ENCODE results near the gene NDUFA5.

NDUFA5 gene

GRCh38 chr7:123557398-123558288 is at the start of gene NDUFA5:
NDUFA5 (minus strand) TSS chr7:123557818; CDS start chr7:123557795, 23 bp downstream.
- in situ Hi-C loops (cut with HindIII; ENCODE audit: low pct_unique_long_range_greater_than_20kb, low sequenced_read_pairs): no loop called here
- peak; percentile 37 to 98 for DNase-seq (ENCODE audit: low read depth in 1 of 2, low spot score in 1 of 2)
- TF ChIP-seq JUND (IDR thresholded peaks at IDR 0.05; ENCODE audit: low read depth): no peak

- no peak for DNase-seq (ENCODE audit: low read depth in 1 of 2, low spot score in 1 of 2)
- in situ Hi-C loops (cut with HindIII; ENCODE audit: low pct_unique_long_range_greater_than_20kb, low sequenced_read_pairs): no loop called here
- no peak for TF ChIP-seq JUND (IDR thresholded peaks at IDR 0.05; ENCODE audit: low read depth)
These were observed 47.1 kb upstream of the NDUFA5 start for GRCh38 chr7:123604739-123605138.

GRCh38 chr7:123602648-123603047 is 45.0 kb upstream of the NDUFA5 start:
- in situ Hi-C loops (cut with HindIII; ENCODE audit: low pct_unique_long_range_greater_than_20kb, low sequenced_read_pairs): no loop called here
- no peak for DNase-seq (ENCODE audit: low read depth in 1 of 2, low spot score in 1 of 2)
- TF ChIP-seq JUND (IDR thresholded peaks at IDR 0.05; ENCODE audit: low read depth): no peak

DNA sequence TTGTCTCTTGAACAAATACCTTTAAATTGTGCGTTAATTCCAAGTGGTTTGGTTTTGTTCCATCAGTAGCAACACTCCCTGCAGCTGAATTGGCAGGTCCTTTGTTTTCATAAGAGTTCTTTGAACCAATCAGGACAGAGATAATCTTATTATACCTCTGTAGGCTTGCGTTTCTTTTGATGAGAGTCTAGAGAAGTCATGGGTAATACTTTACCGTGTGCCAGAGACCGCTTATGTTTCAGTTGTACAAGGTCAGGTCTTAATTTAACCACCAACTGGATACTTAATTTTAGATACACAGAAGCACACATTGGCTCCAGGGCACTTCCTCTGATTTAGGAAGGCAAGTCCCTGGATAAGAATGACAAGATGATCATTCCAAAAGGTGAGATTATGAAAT is 43.9 kb upstream of the NDUFA5 start, which contains the start of gene ASB15:
TSS of gene ASB15 (plus strand) at position 292 of the 400 bp plus-strand sequence. CDS start 12,682 bp downstream, outside the sequence.
- no peak for TF ChIP-seq JUND (IDR thresholded peaks at IDR 0.05; ENCODE audit: low read depth)
- in situ Hi-C loops (cut with HindIII; ENCODE audit: low pct_unique_long_range_greater_than_20kb, low sequenced_read_pairs): no loop called here
- DNase-seq (ENCODE audit: low read depth in 1 of 2, low spot score in 1 of 2): peak in 1 of 2 experiments; percentile 2

GRCh38 chr7:123600876-123601275 is 43.3 kb upstream of the NDUFA5 start:
- TF ChIP-seq JUND (IDR thresholded peaks at IDR 0.05; ENCODE audit: low read depth): no peak
- in situ Hi-C loops (cut with HindIII; ENCODE audit: low pct_unique_long_range_greater_than_20kb, low sequenced_read_pairs): no loop called here
- DNase-seq (ENCODE audit: low read depth in 1 of 2, low spot score in 1 of 2): peak in 1 of 2 experiments; percentile 7

GRCh38 chr7:123599766-123600165 is 42.1 kb upstream of the NDUFA5 start:
- in situ Hi-C loops (cut with HindIII; ENCODE audit: low pct_unique_long_range_greater_than_20kb, low sequenced_read_pairs): no loop called here
- no peak for TF ChIP-seq JUND (IDR thresholded peaks at IDR 0.05; ENCODE audit: low read depth)
- DNase-seq (ENCODE audit: low read depth in 1 of 2, low spot score in 1 of 2): no peak

- TF ChIP-seq JUND (IDR thresholded peaks at IDR 0.05; ENCODE audit: low read depth): no peak
- no peak for DNase-seq (ENCODE audit: low read depth in 1 of 2, low spot score in 1 of 2)
- in situ Hi-C loops (cut with HindIII; ENCODE audit: low pct_unique_long_range_greater_than_20kb, low sequenced_read_pairs): no loop called here
These were observed 41.0 kb upstream of the NDUFA5 start for GRCh38 chr7:123598657-123599056.

GRCh38 chr7:123594813-123595241 is 37.2 kb upstream of the NDUFA5 start:
- no peak for TF ChIP-seq JUND (IDR thresholded peaks at IDR 0.05; ENCODE audit: low read depth)
- DNase-seq (ENCODE audit: low read depth in 1 of 2, low spot score in 1 of 2): no peak
- in situ Hi-C loops (cut with HindIII; ENCODE audit: low pct_unique_long_range_greater_than_20kb, low sequenced_read_pairs): no loop called here

GRCh38 chr7:123588376-123588775 is 30.8 kb upstream of the NDUFA5 start:
- no peak for DNase-seq (ENCODE audit: low read depth in 1 of 2, low spot score in 1 of 2)
- in situ Hi-C loops (cut with HindIII; ENCODE audit: low pct_unique_long_range_greater_than_20kb, low sequenced_read_pairs): no loop called here
- TF ChIP-seq JUND (IDR thresholded peaks at IDR 0.05; ENCODE audit: low read depth): no peak

GRCh38 chr7:123583821-123584220 is 26.2 kb upstream of the NDUFA5 start:
- TF ChIP-seq JUND (IDR thresholded peaks at IDR 0.05; ENCODE audit: low read depth): no peak
- DNase-seq (ENCODE audit: low read depth in 1 of 2, low spot score in 1 of 2): no peak
- in situ Hi-C loops (cut with HindIII; ENCODE audit: low pct_unique_long_range_greater_than_20kb, low sequenced_read_pairs): no loop called here

DNA sequence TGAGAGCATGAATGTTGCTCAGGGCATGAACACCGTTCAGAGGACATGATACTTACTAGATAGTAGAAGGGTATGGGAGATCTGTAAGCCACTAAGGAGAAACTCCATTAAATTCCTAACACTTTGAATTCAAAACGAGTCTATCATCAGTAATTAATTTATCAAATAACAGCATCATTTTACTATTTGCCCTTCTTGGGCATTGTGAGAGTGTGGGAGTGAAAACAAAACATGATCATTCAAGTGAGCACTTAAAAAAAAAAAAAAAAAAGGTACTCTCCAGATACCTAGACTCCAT is 23.5 kb upstream of the NDUFA5 start:
- no peak for DNase-seq (ENCODE audit: low read depth in 1 of 2, low spot score in 1 of 2)
- TF ChIP-seq JUND (IDR thresholded peaks at IDR 0.05; ENCODE audit: low read depth): no peak
- in situ Hi-C loops (cut with HindIII; ENCODE audit: low pct_unique_long_range_greater_than_20kb, low sequenced_read_pairs): no loop called here

DNA sequence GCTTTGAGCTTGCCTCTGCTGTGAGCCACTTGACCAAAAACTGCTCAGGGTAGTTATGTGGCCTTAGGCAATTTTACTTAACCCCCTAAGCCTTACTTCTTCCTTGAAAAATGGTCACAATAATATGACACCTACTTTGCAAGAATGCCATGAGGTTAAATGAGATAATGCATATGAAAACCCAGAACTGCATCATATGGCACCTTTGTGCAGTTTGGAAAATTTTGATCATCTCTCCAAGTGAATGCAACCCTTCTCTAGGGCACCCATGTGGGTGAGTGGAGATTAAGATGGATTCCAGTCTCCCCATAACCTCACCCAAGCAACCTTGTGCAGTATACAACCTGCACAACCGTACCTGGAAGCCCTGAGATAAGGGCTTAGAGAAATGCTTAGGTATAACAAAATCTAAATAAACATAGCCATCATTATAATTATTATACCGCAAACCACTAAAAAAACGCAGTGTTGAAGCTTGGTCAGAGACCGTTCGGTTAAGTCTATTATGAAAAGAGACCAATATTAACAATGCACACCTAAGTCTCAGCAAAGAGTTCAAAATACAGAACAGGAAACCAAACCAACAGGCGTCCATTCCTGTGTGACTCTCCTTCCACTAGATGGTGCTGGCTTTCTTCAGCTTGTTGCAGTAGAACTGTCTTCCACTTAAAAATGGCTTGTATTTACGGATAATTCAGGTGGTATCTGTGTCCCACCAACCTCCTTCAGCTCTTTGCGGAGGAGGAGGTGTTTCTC is 23.0 kb upstream of the NDUFA5 start:
- peak; percentile 14 to 66 for DNase-seq (ENCODE audit: low read depth in 1 of 2, low spot score in 1 of 2)
- in situ Hi-C loops (cut with HindIII; ENCODE audit: low pct_unique_long_range_greater_than_20kb, low sequenced_read_pairs): no loop called here
- no peak for TF ChIP-seq JUND (IDR thresholded peaks at IDR 0.05; ENCODE audit: low read depth)

GRCh38 chr7:123579416-123579815 is 21.8 kb upstream of the NDUFA5 start:
- DNase-seq (ENCODE audit: low read depth in 1 of 2, low spot score in 1 of 2): no peak
- TF ChIP-seq JUND (IDR thresholded peaks at IDR 0.05; ENCODE audit: low read depth): no peak
- in situ Hi-C loops (cut with HindIII; ENCODE audit: low pct_unique_long_range_greater_than_20kb, low sequenced_read_pairs): no loop called here
